Renal cortical epithelial cell (primary cell): ENCODE measurements around the gene ZNF718. TPM values are rescaled to one million over a fixed set of nuclear protein-coding genes. Genes with fewer than 3 reads are reported as not detected.
"Not testable (repeated sequence)": the region's sequence is repeated elsewhere in the genome, so short reads cannot be mapped to it uniquely, and the experiment has no call there.

Source experiments
- DNase-seq: peaks from one replicate; pipeline ENCODE4 v3.0.0-alpha.2; 2011; ENCODE audit warnings: low read depth
- total RNA-seq: library from RNA; depleted of rRNA; stranded (reverse); fragments of >200 nt; gene quantifications from 2 replicates; pipeline ENCODE4 v1.2.3, GENCODE V29; 2014

Gene ZNF718
- total RNA-seq, 1 donor from 2014 or later = 7.1 TPM

DNA sequence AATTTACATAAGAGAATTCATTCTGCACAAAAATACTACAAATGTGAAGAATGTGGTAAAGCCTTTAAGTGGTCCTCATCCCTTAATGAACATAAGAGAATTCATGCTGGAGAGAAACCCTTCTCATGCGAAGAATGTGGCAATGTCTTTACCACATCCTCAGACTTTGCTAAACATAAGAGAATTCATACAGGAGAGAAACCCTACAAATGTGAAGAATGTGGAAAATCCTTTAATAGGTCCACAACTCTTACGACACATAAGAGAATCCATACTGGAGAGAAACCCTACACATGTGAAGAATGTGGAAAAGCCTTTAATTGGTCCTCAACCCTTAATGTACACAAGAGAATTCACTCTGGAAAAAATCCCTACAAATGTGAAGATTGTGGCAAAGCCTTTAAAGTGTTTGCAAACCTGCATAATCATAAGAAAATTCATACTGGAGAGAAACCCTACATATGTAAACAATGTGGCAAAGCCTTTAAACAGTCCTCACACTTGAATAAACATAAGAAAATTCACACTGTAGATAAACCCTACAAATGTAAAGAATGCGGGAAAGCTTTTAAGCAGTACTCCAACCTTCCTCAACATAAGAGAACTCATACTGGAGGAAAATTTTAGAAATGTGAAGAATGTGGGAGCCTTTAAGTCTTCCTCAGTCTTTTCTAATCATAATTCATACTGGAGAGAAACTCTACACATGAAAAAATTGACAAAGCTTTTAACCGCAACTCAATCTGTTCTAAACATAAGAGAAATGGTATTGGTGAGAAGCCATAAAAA is 37.4 kb downstream of the ZNF718 start:
- peak; percentile 3 for DNase-seq

DNA sequence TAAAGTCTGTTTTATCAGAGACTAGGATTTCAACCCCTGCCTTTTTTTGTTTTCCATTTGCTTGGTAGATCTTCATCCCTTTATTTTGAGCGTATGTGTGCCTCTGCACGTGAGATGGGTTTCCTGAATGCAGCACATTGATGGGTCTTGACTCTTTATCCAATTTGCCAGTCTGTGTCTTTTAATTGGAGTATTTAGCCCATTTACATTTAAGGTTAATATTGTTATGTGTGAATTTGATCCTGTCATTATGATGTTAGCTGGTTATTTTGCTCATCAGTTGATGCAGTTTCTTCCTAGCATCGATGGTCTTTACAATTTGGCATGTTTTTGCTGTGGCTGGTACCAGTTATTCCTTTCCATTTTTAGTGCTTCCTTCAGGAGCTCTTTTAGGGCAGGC is 45.3 kb downstream of the ZNF718 start:
- not testable (repeated sequence) for DNase-seq

- DNase-seq = not testable (repeated sequence)
Observed at GRCh38 chr4:171318-171717, 47.0 kb downstream of the ZNF718 start.

DNA sequence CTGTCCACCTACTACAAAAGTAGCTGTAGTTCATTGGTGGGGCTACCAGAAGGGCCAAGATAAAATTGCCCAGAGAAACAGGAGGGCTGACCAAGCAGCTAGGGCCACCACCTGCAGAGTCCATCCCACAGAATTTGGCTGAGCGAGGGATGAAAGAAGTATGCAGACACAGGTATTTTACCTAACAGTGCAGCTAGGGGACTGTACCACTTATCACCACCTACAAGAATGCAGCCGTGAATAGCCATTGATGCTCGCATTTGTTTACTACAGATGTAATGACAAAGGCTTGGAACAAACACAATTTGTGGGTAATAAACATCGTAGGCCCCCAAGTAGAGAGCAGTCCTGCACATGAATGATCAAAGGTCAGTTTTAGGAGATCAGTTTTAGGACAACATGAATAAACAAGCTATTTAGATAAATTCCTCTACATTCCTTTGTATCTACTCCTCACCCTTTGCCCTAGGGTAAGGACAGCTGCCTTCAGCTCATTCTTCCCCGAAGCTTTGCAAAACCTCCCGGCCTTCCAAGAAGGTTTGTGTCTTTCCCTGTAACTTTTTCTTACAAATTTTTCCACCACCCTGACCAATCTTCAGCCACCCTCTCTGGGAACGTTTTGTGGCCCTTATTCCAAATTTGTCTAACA is 49.5 kb downstream of the ZNF718 start:
- no peak for DNase-seq

- no peak for DNase-seq
Observed at GRCh38 chr4:175986-176385, 51.7 kb downstream of the ZNF718 start.

GRCh38 chr4:176995-177394 is 52.7 kb downstream of the ZNF718 start:
- DNase-seq = no peak

DNA sequence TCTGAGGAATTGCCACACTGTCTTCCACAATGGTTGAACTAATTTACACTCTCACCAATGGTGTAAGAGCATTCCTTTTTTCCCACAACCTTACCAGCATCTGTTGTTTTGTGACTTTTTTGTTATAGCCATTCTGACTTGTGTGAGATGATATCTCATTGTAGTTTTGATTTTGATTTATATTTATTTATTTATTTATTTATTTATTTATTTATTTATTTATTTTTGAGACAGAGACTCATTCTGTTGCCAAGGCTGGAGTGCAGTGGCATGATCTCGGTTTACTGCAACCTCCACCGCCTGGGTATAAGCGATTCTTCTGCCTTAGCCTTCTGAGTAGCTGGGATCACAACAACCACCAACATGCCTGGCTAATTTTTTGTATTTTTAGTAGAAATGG is 57.9 kb downstream of the ZNF718 start:
- DNase-seq = not testable (repeated sequence)

DNA sequence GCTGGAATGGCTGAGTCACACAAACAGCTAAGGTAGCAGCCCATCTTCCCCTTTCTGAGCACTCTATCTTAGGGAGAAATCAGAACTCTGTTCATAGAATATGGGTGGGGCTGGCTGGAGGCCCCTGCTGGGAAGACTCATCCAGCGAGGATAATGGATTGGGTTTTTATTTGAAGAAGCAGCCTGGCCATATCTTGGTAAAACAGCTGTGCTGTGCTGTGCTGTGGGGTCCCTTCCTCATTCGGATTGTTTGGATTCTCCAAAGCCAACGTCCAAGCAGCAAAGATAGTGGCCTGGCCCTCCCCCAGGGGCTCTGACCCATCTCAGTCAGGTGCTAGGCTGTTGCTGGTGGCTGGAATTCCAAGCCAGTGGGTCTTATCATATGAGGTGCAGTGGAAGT is 63.8 kb downstream of the ZNF718 start:
- DNase-seq = no peak

- DNase-seq = not testable (repeated sequence)
Observed at GRCh38 chr4:195159-195558, 70.9 kb downstream of the ZNF718 start.

GRCh38 chr4:200936-201335 is 76.6 kb downstream of the ZNF718 start:
- no peak for DNase-seq

- not testable (repeated sequence) for DNase-seq
Observed at GRCh38 chr4:202822-203221, 78.5 kb downstream of the ZNF718 start.

- no peak for DNase-seq
Observed at GRCh38 chr4:205097-205756, 80.9 kb downstream of the ZNF718 start.

- DNase-seq = no peak
Observed at GRCh38 chr4:206054-206453, 81.8 kb downstream of the ZNF718 start.

DNA sequence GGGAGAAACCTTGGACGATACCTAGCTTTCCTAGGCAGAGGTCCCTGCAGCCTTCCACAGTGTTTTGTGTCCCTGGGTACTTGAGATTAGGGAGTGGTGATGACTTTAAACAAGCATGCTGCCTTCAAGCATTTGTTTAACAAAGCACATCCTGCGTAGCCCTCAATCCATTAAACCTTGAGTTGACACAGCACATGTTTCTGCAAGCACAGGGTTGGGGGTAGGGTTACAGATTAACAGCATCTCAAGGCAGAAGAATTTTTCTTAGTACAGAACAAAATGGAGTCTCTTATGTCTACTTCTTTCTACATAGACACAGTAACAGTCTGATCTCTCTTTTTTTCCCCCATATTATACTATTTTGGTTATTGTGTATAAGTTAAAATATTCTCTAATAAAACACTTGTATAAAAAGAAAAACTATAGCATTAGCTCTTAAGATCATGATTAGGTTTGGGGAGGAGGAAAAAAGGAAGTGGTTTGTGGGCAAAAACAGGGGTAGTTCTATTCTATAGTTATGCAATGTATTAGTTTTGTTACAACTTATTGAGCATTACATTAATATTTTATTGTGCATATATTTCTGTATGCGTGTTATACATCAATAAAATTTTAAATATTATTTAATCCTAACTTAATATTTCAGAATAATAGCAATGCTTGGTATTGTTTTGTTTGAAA is 84.3 kb downstream of the ZNF718 start:
- DNase-seq = not testable (repeated sequence)

- no peak for DNase-seq
Observed at GRCh38 chr4:211033-211511, 86.8 kb downstream of the ZNF718 start.

- DNase-seq = peak; percentile 77
Observed at GRCh38 chr4:212438-213188, 88.3 kb downstream of the ZNF718 start.

GRCh38 chr4:213189-213535 is 88.9 kb downstream of the ZNF718 start:
- peak; percentile 1 for DNase-seq
